ENCODE measurements around the gene KCNH3. TPM values are rescaled to one million over a fixed set of nuclear protein-coding genes. Genes with fewer than 3 reads are reported as not detected.

KCNH3 gene
- total and polyA plus RNA-seq, 2 donors, result 1.4 to 3.3 TPM

GRCh38 chr12:49541911-49542505 lies 3.2 kb downstream of the KCNH3 start:
- no peaks in the 10 kb centered on the region for H3K36me3 ChIP-seq (ENCODE audit: control insufficient read depth in 2 of 2, insufficient read depth in 2 of 2, low read length in 1 of 2)
- H3K9me3 ChIP-seq (ENCODE audit: control insufficient read depth in 2 of 2, insufficient read depth in 1 of 2, low read length in 1 of 2), result peaks cover 0 to 7% of the 10 kb centered on the region in 2 donors
- H3K27me3 ChIP-seq (ENCODE audit: control insufficient read depth in 2 of 2, insufficient read depth in 1 of 2, low read length in 1 of 2), result peaks cover 37 to 96% of the 10 kb centered on the region in 2 donors
- no peak overlapping the region for H3K27ac ChIP-seq (ENCODE audit: low read depth in 1 of 2, low read length in 1 of 2)
- no peak for DNase-seq (ENCODE audit: low read depth in 6 of 9, low spot score in 9 of 9)
- WGBS, result 89% methylated on average over 7 of the region's 7 CpGs
- H3K4me1 ChIP-seq (ENCODE audit: control insufficient read depth in 2 of 2, insufficient read depth in 2 of 2, low read length in 2 of 2), result peaks cover 13 to 51% of the 10 kb centered on the region in 2 donors
- no peak overlapping the region for H3K4me3 ChIP-seq (ENCODE audit: low read length in 2 of 2)

GRCh38 chr12:49542592-49543160 lies 3.8 kb downstream of the KCNH3 start:
- Histone ChIP-seq H3K36me3 (ENCODE audit: control insufficient read depth in 2 of 2, insufficient read depth in 2 of 2, low read length in 1 of 2) (no peaks in the 10 kb centered on the region), H3K9me3 (ENCODE audit: control insufficient read depth in 2 of 2, insufficient read depth in 1 of 2, low read length in 1 of 2) (peaks cover 0 to 7% of the 10 kb centered on the region in 2 donors), H3K4me3 (ENCODE audit: low read length in 2 of 2) (no peak overlapping the region), H3K4me1 (ENCODE audit: control insufficient read depth in 2 of 2, insufficient read depth in 2 of 2, low read length in 2 of 2) (peaks cover 11 to 46% of the 10 kb centered on the region in 2 donors), H3K27ac (ENCODE audit: low read depth in 1 of 2, low read length in 1 of 2) (no peak overlapping the region), H3K27me3 (ENCODE audit: control insufficient read depth in 2 of 2, insufficient read depth in 1 of 2, low read length in 1 of 2) (peaks cover 32 to 96% of the 10 kb centered on the region in 2 donors)
- WGBS, result 97% methylated on average over 15 of the region's 15 CpGs
- DNase-seq (ENCODE audit: low read depth in 6 of 9, low spot score in 9 of 9), result no peak

GRCh38 chr12:49543221-49543913 lies 4.5 kb downstream of the KCNH3 start:
- no peak overlapping the region for H3K27ac ChIP-seq (ENCODE audit: low read depth in 1 of 2, low read length in 1 of 2)
- H3K27me3 ChIP-seq (ENCODE audit: control insufficient read depth in 2 of 2, insufficient read depth in 1 of 2, low read length in 1 of 2), result peaks cover 25 to 96% of the 10 kb centered on the region in 2 donors
- H3K4me1 ChIP-seq (ENCODE audit: control insufficient read depth in 2 of 2, insufficient read depth in 2 of 2, low read length in 2 of 2), result peaks cover 8 to 43% of the 10 kb centered on the region in 2 donors
- 77% methylated on average over 20 of the region's 20 CpGs for WGBS
- peak in 1 of 9 donors; percentile 43 for DNase-seq (ENCODE audit: low read depth in 6 of 9, low spot score in 9 of 9)
- no peak overlapping the region for H3K4me3 ChIP-seq (ENCODE audit: low read length in 2 of 2)
- H3K36me3 ChIP-seq (ENCODE audit: control insufficient read depth in 2 of 2, insufficient read depth in 2 of 2, low read length in 1 of 2), result no peaks in the 10 kb centered on the region
- peaks cover 0 to 7% of the 10 kb centered on the region in 2 donors for H3K9me3 ChIP-seq (ENCODE audit: control insufficient read depth in 2 of 2, insufficient read depth in 1 of 2, low read length in 1 of 2)

GRCh38 chr12:49543914-49544815 lies 5.3 kb downstream of the KCNH3 start:
- H3K4me3 ChIP-seq (ENCODE audit: low read length in 2 of 2), result no peak overlapping the region
- no peak overlapping the region for H3K27ac ChIP-seq (ENCODE audit: low read depth in 1 of 2, low read length in 1 of 2)
- no peaks in the 10 kb centered on the region for H3K36me3 ChIP-seq (ENCODE audit: control insufficient read depth in 2 of 2, insufficient read depth in 2 of 2, low read length in 1 of 2)
- peaks cover 0 to 10% of the 10 kb centered on the region in 2 donors for H3K9me3 ChIP-seq (ENCODE audit: control insufficient read depth in 2 of 2, insufficient read depth in 1 of 2, low read length in 1 of 2)
- DNase-seq (ENCODE audit: low read depth in 6 of 9, low spot score in 9 of 9), result no peak
- peaks cover 13 to 47% of the 10 kb centered on the region in 2 donors for H3K4me1 ChIP-seq (ENCODE audit: control insufficient read depth in 2 of 2, insufficient read depth in 2 of 2, low read length in 2 of 2)
- H3K27me3 ChIP-seq (ENCODE audit: control insufficient read depth in 2 of 2, insufficient read depth in 1 of 2, low read length in 1 of 2), result peaks cover 19 to 99% of the 10 kb centered on the region in 2 donors
- WGBS, result 60% methylated on average over 39 of the region's 39 CpGs

- DNase-seq (ENCODE audit: low read depth in 6 of 9, low spot score in 9 of 9), result no peak
- Histone ChIP-seq H3K4me1 (ENCODE audit: control insufficient read depth in 2 of 2, insufficient read depth in 2 of 2, low read length in 2 of 2) (peaks cover 8 to 39% of the 10 kb centered on the region in 2 donors), H3K9me3 (ENCODE audit: control insufficient read depth in 2 of 2, insufficient read depth in 1 of 2, low read length in 1 of 2) (peaks cover 1 to 7% of the 10 kb centered on the region in 2 donors), H3K27me3 (ENCODE audit: control insufficient read depth in 2 of 2, insufficient read depth in 1 of 2, low read length in 1 of 2) (peaks cover 9 to 99% of the 10 kb centered on the region in 2 donors), H3K36me3 (ENCODE audit: control insufficient read depth in 2 of 2, insufficient read depth in 2 of 2, low read length in 1 of 2) (no peaks in the 10 kb centered on the region), H3K27ac (ENCODE audit: low read depth in 1 of 2, low read length in 1 of 2) (no peak overlapping the region), H3K4me3 (ENCODE audit: low read length in 2 of 2) (no peak overlapping the region)
- 94% methylated on average over 4 of the region's 4 CpGs for WGBS
Measured at GRCh38 chr12:49545815-49546214, 7.0 kb downstream of the KCNH3 start.

GRCh38 chr12:49546481-49546880 lies 7.7 kb downstream of the KCNH3 start:
- H3K9me3 ChIP-seq (ENCODE audit: control insufficient read depth in 2 of 2, insufficient read depth in 1 of 2, low read length in 1 of 2), result peaks cover 1 to 7% of the 10 kb centered on the region in 2 donors
- WGBS, result 89% methylated on average over 3 of the region's 3 CpGs
- peaks cover 11 to 99% of the 10 kb centered on the region in 2 donors for H3K27me3 ChIP-seq (ENCODE audit: control insufficient read depth in 2 of 2, insufficient read depth in 1 of 2, low read length in 1 of 2)
- no peak for DNase-seq (ENCODE audit: low read depth in 6 of 9, low spot score in 9 of 9)
- no peak overlapping the region for H3K4me3 ChIP-seq (ENCODE audit: low read length in 2 of 2)
- H3K27ac ChIP-seq (ENCODE audit: low read depth in 1 of 2, low read length in 1 of 2), result no peak overlapping the region
- H3K4me1 ChIP-seq (ENCODE audit: control insufficient read depth in 2 of 2, insufficient read depth in 2 of 2, low read length in 2 of 2), result peaks cover 8 to 39% of the 10 kb centered on the region in 2 donors
- H3K36me3 ChIP-seq (ENCODE audit: control insufficient read depth in 2 of 2, insufficient read depth in 2 of 2, low read length in 1 of 2), result no peaks in the 10 kb centered on the region

GRCh38 chr12:49547090-49547690 lies 8.4 kb downstream of the KCNH3 start:
- 84% methylated on average over 7 of the region's 7 CpGs for WGBS
- H3K36me3 ChIP-seq (ENCODE audit: control insufficient read depth in 2 of 2, insufficient read depth in 2 of 2, low read length in 1 of 2), result no peaks in the 10 kb centered on the region
- no peak overlapping the region for H3K4me3 ChIP-seq (ENCODE audit: low read length in 2 of 2)
- H3K27me3 ChIP-seq (ENCODE audit: control insufficient read depth in 2 of 2, insufficient read depth in 1 of 2, low read length in 1 of 2), result peaks cover 11 to 98% of the 10 kb centered on the region in 2 donors
- H3K4me1 ChIP-seq (ENCODE audit: control insufficient read depth in 2 of 2, insufficient read depth in 2 of 2, low read length in 2 of 2), result peaks cover 8 to 38% of the 10 kb centered on the region in 2 donors
- no peak overlapping the region for H3K27ac ChIP-seq (ENCODE audit: low read depth in 1 of 2, low read length in 1 of 2)
- no peak for DNase-seq (ENCODE audit: low read depth in 6 of 9, low spot score in 9 of 9)
- H3K9me3 ChIP-seq (ENCODE audit: control insufficient read depth in 2 of 2, insufficient read depth in 1 of 2, low read length in 1 of 2), result peaks cover 1 to 7% of the 10 kb centered on the region in 2 donors

GRCh38 chr12:49548481-49548821 lies 9.6 kb downstream of the KCNH3 start:
- 58% methylated on average over 8 of the region's 8 CpGs for WGBS
- Histone ChIP-seq H3K4me1 (ENCODE audit: control insufficient read depth in 2 of 2, insufficient read depth in 2 of 2, low read length in 2 of 2) (peaks cover 8 to 28% of the 10 kb centered on the region in 2 donors), H3K27me3 (ENCODE audit: control insufficient read depth in 2 of 2, insufficient read depth in 1 of 2, low read length in 1 of 2) (peaks cover 9 to 97% of the 10 kb centered on the region in 2 donors), H3K9me3 (ENCODE audit: control insufficient read depth in 2 of 2, insufficient read depth in 1 of 2, low read length in 1 of 2) (peaks cover 1 to 7% of the 10 kb centered on the region in 2 donors), H3K4me3 (ENCODE audit: low read length in 2 of 2) (peak overlapping the region; percentile 16 to 45), H3K36me3 (ENCODE audit: control insufficient read depth in 2 of 2, insufficient read depth in 2 of 2, low read length in 1 of 2) (no peaks in the 10 kb centered on the region), H3K27ac (ENCODE audit: low read depth in 1 of 2, low read length in 1 of 2) (no peak overlapping the region)
- no peak for DNase-seq (ENCODE audit: low read depth in 6 of 9, low spot score in 9 of 9)

Measured in thymus (tissue), 11 donors.